Kidney (tissue), 14 donors: ENCODE data around the gene TMEM63B. TPM values are rescaled to one million over a fixed set of nuclear protein-coding genes. Genes with fewer than 3 reads are reported as not detected.

ENCODE experiments used
- DNase-seq, 5 donors: peaks; one replicate each; pipeline ENCODE4 v3.0.0-alpha.2; 2013 to 2020
- FAIRE-seq: peaks from 2 replicates; lab custom pipeline; 2012; peaks lifted over from hg19 to GRCh38; lab: Jason Lieb, UNC
- H3K27ac ChIP-seq, 2 donors: one replicate each; pipeline ENCODE4 v1.7.0; 2013; ENCODE audit warnings: low read depth in 2 of 2, low read length in 2 of 2, inconsistent platforms in 1 of 2
- H3K27me3 ChIP-seq: one replicate; pipeline ENCODE4 v1.7.1; 2013; ENCODE audit warnings: low read length, inconsistent platforms; ENCODE audit not compliant: control insufficient read depth, insufficient read depth
- H3K36me3 ChIP-seq, 3 donors: one replicate each; pipeline versions ENCODE4 v1.7.0 to v1.7.1; 2013; ENCODE audit warnings: low read length in 3 of 3, control low read depth in 1 of 3, inconsistent platforms in 1 of 3; ENCODE audit not compliant: insufficient read depth in 3 of 3, control insufficient read depth in 2 of 3
- H3K4me1 ChIP-seq, 3 donors: one replicate each; pipeline versions ENCODE4 v1.7.0 to v1.7.1; 2013; ENCODE audit warnings: low read length in 3 of 3, inconsistent platforms in 1 of 3, low read depth in 1 of 3; ENCODE audit not compliant: control insufficient read depth in 2 of 3, insufficient read depth in 2 of 3
- H3K4me3 ChIP-seq, 3 donors: one replicate each; pipeline versions ENCODE4 v1.7.0 to v1.8.1; 2013; ENCODE audit warnings: low read length in 3 of 3, control low read depth in 1 of 3, inconsistent platforms in 1 of 3
- H3K9ac ChIP-seq, 3 donors: one replicate each; pipeline versions ENCODE4 v1.7.0 to v1.7.1; 2013; ENCODE audit warnings: low read length in 3 of 3, control low read depth in 1 of 3, inconsistent platforms in 1 of 3
- H3K9me3 ChIP-seq, 3 donors: one replicate each; pipeline versions ENCODE4 v1.7.0 to v1.7.1; 2013; ENCODE audit warnings: low read length in 3 of 3, control low read depth in 1 of 3, inconsistent platforms in 1 of 3; ENCODE audit not compliant: control insufficient read depth in 2 of 3, insufficient read depth in 1 of 3
- intact Hi-C: fragments of 100-400 bp; cut with DNase I; formaldehyde crosslinking; loops from one replicate; pipeline ENCODE4 v1.11.1; 2022
- polyA plus RNA-seq: library from polyadenylated mRNA; stranded (reverse); fragments of 350-450 nt; fragmentation: Illumina TruSeq; extraction: RNeasy Lipid Tissue Mini Kit (QIAGEN cat#74804); gene quantifications from one replicate; pipeline ENCODE4 v1.2.3, GENCODE V29; 2014; ENCODE audit warnings: low read depth, low replicate concordance; ENCODE audit not compliant: insufficient read depth
- total RNA-seq: library from RNA; stranded (reverse); fragmentation: NEBNext Ultra II Directional; extraction: Animal tissue kit (Norgen Biotek cat#: 25700); gene quantifications from one replicate; pipeline ENCODE4 v1.2.1, GENCODE V29; 2021
- TF ChIP-seq, protein P1 (sequence below): IDR thresholded peaks from 3 replicates; pipeline ENCODE4 v1.5.1; 2012; ENCODE audit warnings: mild to moderate bottlenecking, moderate library complexity, borderline replicate concordance; ENCODE audit not compliant: insufficient read depth; ENCODE audit errors: extremely low read depth
- donor health status: control.
- donor health status: control.
- donor health status: control.
- donor health status: control.
- donor health status: control.
- donor health status: DM: yes; HTN: yes; CAD: no.
- donor health status: Normal renal cell carcinoma (clear cell type).

Gene TMEM63B
- total and polyA plus RNA-seq, 2 donors from 2014 or later, result 18.2 to 27.3 TPM

DNA sequence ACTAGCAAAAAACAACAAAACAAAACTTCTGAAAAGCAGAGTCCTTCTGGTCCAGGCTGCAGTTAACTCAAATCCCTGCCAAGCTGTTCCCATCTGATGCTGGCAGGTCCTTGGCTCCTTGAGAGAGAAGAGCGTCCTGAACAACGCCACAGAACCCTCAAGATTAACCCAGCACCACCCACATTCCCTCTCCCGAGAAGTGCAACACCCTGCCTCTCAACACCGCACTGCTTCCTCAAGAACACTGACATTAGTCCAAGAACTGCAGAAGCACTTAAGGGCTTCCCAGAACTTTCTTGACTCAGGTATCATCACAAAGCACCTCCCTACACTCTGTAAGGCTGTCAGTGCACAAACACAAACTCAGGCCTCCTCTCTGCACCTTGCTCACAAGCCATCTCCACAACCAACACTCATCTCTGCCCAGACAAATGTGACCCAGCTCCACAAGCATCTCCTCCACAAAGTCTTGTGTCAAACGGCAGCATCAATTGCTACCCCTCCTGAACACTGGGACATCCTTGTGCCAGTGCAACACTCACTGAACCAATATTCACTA is 7.6 kb upstream of the TMEM63B start:
- FAIRE-seq (no peak), DNase-seq (no peak)
- Histone ChIP-seq H3K4me3 (no peak overlapping the region), H3K27ac (no peak overlapping the region), H3K9ac (no peak overlapping the region), H3K9me3 (no peaks in the 10 kb centered on the region), H3K36me3 (peaks cover 0 to 2% (median 0%) of the 10 kb centered on the region in 3 donors), H3K4me1 (peaks cover 2 to 7% (median 6%) of the 10 kb centered on the region in 3 donors), H3K27me3 (no peaks in the 10 kb centered on the region)
- intact Hi-C loops, result no loop called here
- TF ChIP-seq, protein P1, sequence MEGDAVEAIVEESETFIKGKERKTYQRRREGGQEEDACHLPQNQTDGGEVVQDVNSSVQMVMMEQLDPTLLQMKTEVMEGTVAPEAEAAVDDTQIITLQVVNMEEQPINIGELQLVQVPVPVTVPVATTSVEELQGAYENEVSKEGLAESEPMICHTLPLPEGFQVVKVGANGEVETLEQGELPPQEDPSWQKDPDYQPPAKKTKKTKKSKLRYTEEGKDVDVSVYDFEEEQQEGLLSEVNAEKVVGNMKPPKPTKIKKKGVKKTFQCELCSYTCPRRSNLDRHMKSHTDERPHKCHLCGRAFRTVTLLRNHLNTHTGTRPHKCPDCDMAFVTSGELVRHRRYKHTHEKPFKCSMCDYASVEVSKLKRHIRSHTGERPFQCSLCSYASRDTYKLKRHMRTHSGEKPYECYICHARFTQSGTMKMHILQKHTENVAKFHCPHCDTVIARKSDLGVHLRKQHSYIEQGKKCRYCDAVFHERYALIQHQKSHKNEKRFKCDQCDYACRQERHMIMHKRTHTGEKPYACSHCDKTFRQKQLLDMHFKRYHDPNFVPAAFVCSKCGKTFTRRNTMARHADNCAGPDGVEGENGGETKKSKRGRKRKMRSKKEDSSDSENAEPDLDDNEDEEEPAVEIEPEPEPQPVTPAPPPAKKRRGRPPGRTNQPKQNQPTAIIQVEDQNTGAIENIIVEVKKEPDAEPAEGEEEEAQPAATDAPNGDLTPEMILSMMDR, result no peak

DNA sequence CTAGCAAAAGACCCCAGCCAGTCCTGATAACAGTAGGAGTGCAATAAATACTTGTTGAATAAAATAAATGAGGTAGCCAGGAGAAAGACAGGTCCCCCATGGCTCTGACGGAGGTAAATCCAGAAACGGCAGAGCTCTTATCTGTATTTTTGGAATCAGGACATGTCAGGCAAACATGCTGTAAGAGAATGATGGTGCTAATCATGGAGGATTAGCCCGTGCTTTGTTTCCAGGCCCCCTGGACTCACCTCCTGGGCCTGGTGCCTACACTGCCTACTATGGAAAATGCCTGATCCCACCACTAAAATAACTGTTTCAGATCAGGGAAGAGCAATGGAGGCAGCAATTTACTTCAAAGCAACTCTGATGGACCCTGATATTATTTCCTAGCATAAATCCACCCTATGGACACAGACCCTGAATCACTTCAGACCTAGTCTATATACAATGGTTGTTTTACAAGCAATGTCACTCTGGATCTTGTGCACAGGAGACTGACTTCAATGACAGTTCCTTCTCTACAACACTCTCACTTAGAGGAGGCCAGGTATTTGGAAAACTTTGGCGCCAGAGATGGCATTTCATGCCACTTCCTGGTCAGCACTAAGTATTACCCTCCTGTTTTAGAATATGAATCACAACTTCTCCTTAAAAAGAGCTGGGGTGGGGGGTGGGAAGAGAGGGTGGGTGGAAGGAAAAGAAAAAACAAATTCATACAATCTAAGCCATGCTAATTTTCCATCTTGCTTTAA is 6.5 kb upstream of the TMEM63B start:
- H3K4me3 ChIP-seq, result no peak overlapping the region
- H3K9me3 ChIP-seq, result no peaks in the 10 kb centered on the region
- DNase-seq (no peak), FAIRE-seq (no peak)
- peaks cover 4 to 9% (median 8%) of the 10 kb centered on the region in 3 donors for H3K4me1 ChIP-seq
- no peak overlapping the region for H3K27ac ChIP-seq
- intact Hi-C loops, result no loop called here
- H3K36me3 ChIP-seq, result no peaks in the 10 kb centered on the region
- H3K27me3 ChIP-seq, result no peaks in the 10 kb centered on the region
- no peak overlapping the region for H3K9ac ChIP-seq
- TF ChIP-seq, protein P1, result no peak

DNA sequence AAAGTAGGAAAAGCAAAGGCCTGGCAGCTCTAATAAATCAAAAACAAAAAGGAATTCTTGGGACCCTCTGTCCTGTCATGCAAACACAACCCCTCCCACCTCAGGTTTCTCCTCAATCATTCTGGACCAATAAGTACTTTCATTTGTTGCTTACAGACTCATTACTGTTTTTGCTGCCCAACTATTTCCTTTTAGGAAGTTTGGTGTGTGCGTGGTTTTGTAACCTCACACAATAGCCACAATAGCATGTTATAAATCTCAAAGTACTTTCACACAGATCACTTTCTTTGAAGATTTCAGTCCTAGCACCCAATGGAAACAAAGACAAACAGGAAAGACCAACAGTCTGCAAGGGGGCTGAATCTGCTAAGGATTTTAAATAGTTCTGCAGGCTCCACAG is 4.6 kb upstream of the TMEM63B start:
- Histone ChIP-seq H3K27me3 (no peaks in the 10 kb centered on the region), H3K36me3 (no peaks in the 10 kb centered on the region), H3K27ac (no peak overlapping the region), H3K9me3 (no peaks in the 10 kb centered on the region), H3K4me1 (peaks cover 6 to 15% (median 11%) of the 10 kb centered on the region in 3 donors), H3K4me3 (no peak overlapping the region), H3K9ac (no peak overlapping the region)
- TF ChIP-seq, protein P1, result no peak
- DNase-seq (peak in 2 of 5 donors; percentile 46 to 67), FAIRE-seq (no peak)
- intact Hi-C loops, result no loop called here
